Sigmoid colon (tissue), 7 donors: ENCODE data around the gene EPO. TPM values are rescaled to one million over a fixed set of nuclear protein-coding genes. Genes with fewer than 3 reads are reported as not detected.

Source experiments
- DNase-seq: peaks from one replicate; pipeline ENCODE4 v3.0.0-alpha.2; 2019
- H3K27ac ChIP-seq, 4 donors: fragments of 200-600 bp; sonication (generic); one replicate each; pipeline ENCODE4 v1.5.1; 2016 to 2019; ENCODE audit warnings: mild to moderate bottlenecking in 1 of 4
- H3K27me3 ChIP-seq, 3 donors: fragments of 200-600 bp; sonication (generic); one replicate each; pipeline ENCODE4 v1.5.1; 2019; ENCODE audit warnings: mild to moderate bottlenecking in 1 of 3
- H3K36me3 ChIP-seq, 4 donors: fragments of 200-600 bp; sonication (generic); one replicate each; pipeline ENCODE4 v1.5.1; 2016 to 2019
- H3K4me1 ChIP-seq, 4 donors: fragments of 200-600 bp; sonication (generic); one replicate each; pipeline ENCODE4 v1.5.1; 2017 to 2019
- H3K4me3 ChIP-seq, 4 donors: fragments of 200-600 bp; sonication (generic); one replicate each; pipeline ENCODE4 v1.5.1; 2017 to 2019; ENCODE audit warnings: mild to moderate bottlenecking in 2 of 4, moderate library complexity in 1 of 4
- H3K9me3 ChIP-seq, 4 donors: fragments of 200-600 bp in 3 of 4; sonication (generic) in 3 of 4; one replicate each; pipeline versions ENCODE4 v1.5.1 to v1.6.1; 2013 to 2019
- EP300 ChIP-seq, 4 donors: sonication (generic); formaldehyde crosslinking; IDR thresholded peaks; one replicate each; pipeline ENCODE4 v1.6.1; 2017; ENCODE audit warnings: antibody characterized with exemption in 4 of 4
- POLR2A ChIP-seq, 2 donors: fragments of 450-650 bp; IDR thresholded peaks; one replicate each; pipeline ENCODE4 v1.6.1; 2016; ENCODE audit warnings: antibody characterized with exemption in 2 of 2, mild to moderate bottlenecking in 2 of 2, moderate library complexity in 2 of 2
- POLR2AphosphoS5 ChIP-seq, 4 donors: sonication (generic); formaldehyde crosslinking; IDR thresholded peaks; one replicate each; pipeline ENCODE4 v1.6.1; 2017; ENCODE audit warnings: antibody characterized with exemption in 4 of 4
- WGBS, 2 donors: extraction: QIAGEN DNeasy Blood & Tissue Kit; methylation state at CpG; one replicate each; pipeline ENCODE4 v1.1.7; 2013; 5-methylcytosine and 5-hydroxymethylcytosine counted together
- intact Hi-C: fragments of 100-400 bp; cut with DNase I; formaldehyde crosslinking; loops from one replicate; pipeline ENCODE4 v1.15.1; 2023
- polyA plus RNA-seq, 3 donors: library from polyadenylated mRNA; stranded (reverse); fragments of 200-250 nt; gene quantifications; one replicate each; pipeline ENCODE4 v1.2.3, GENCODE V29; 2013
- total RNA-seq, 4 donors: library from RNA; depleted of rRNA; stranded (reverse); fragments of >200 nt; gene quantifications; one replicate each; pipeline ENCODE4 v1.1.0, GENCODE V29; 2016
- TF ChIP-seq, protein P1 (sequence below), 4 experiments: fragments of 450-650 bp in 3 of 4; fragments of 200-600 bp in 1 of 4; IDR thresholded peaks; one replicate each; pipeline ENCODE4 v1.5.1; 2016 to 2019; ENCODE audit warnings: antibody characterized with exemption in 4 of 4, mild to moderate bottlenecking in 3 of 4, moderate library complexity in 2 of 4
- donor health status: healthy with polysubstance abuse.
- donor health status: Bipolar disorder and iron deficiency.
- donor health status: healthy.

Gene EPO
- total and polyA plus RNA-seq, 7 donors, result not detected

GRCh38 chr7:100735730-100736129 is 15.5 kb downstream of the EPO start:
- no peak overlapping the region for H3K4me3 ChIP-seq
- 85% methylated on average over 7 of the region's 7 CpGs; no CpG with 5 or more reads in 1 of the 2 donors for WGBS, 2 donors
- H3K9me3 ChIP-seq, result no peaks in the 10 kb centered on the region
- DNase-seq, result no peak
- no peaks in the 10 kb centered on the region for H3K4me1 ChIP-seq
- H3K27me3 ChIP-seq, result no peaks in the 10 kb centered on the region
- H3K36me3 ChIP-seq, result no peaks in the 10 kb centered on the region
- intact Hi-C loops, result no loop called here
- H3K27ac ChIP-seq, result no peak overlapping the region
- TF ChIP-seq POLR2A (IDR thresholded peaks at IDR 0.05), result no peak

GRCh38 chr7:100736671-100737070 is 16.4 kb downstream of the EPO start:
- WGBS, 2 donors, result 79% methylated on average over 13 of the region's 13 CpGs; no CpG with 5 or more reads in 1 of the 2 donors
- Histone ChIP-seq H3K4me3 (no peak overlapping the region), H3K27me3 (no peaks in the 10 kb centered on the region), H3K4me1 (no peaks in the 10 kb centered on the region), H3K36me3 (no peaks in the 10 kb centered on the region), H3K27ac (no peak overlapping the region), H3K9me3 (no peaks in the 10 kb centered on the region)
- intact Hi-C loops, result no loop called here
- DNase-seq, result no peak
- TF ChIP-seq EP300 (IDR thresholded peaks at IDR 0.05), result no peak
- TF ChIP-seq, protein P1, sequence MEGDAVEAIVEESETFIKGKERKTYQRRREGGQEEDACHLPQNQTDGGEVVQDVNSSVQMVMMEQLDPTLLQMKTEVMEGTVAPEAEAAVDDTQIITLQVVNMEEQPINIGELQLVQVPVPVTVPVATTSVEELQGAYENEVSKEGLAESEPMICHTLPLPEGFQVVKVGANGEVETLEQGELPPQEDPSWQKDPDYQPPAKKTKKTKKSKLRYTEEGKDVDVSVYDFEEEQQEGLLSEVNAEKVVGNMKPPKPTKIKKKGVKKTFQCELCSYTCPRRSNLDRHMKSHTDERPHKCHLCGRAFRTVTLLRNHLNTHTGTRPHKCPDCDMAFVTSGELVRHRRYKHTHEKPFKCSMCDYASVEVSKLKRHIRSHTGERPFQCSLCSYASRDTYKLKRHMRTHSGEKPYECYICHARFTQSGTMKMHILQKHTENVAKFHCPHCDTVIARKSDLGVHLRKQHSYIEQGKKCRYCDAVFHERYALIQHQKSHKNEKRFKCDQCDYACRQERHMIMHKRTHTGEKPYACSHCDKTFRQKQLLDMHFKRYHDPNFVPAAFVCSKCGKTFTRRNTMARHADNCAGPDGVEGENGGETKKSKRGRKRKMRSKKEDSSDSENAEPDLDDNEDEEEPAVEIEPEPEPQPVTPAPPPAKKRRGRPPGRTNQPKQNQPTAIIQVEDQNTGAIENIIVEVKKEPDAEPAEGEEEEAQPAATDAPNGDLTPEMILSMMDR (IDR thresholded peaks at IDR 0.05), result no peak
- no peak for TF ChIP-seq POLR2A (IDR thresholded peaks at IDR 0.05)
- no peak for TF ChIP-seq POLR2AphosphoS5 (IDR thresholded peaks at IDR 0.05)

DNA sequence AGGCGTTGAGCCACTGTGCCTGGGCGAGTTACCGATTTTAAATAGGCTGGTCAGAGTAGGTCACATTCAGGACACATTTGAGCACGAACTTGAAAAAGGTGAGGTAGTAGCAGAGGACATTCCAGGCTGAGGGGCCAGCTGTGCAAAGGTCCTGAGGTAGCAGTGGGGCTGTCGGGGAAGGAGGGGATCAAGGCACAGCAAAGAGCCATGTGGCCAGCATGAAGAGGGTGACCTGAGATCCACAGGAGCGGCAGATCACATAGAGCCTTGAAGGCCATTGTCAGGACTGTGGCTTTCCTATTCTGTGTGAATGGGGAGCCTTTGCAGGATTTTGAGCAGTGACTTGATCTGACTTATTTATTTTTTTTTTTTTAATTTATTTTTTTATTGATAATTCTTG is 19.7 kb downstream of the EPO start:
- no peak for TF ChIP-seq POLR2A (IDR thresholded peaks at IDR 0.05)
- 92% methylated on average over 6 of the region's 6 CpGs; no CpG with 5 or more reads in 1 of the 2 donors for WGBS, 2 donors
- no peaks in the 10 kb centered on the region for H3K27me3 ChIP-seq
- DNase-seq, result no peak
- H3K36me3 ChIP-seq, result no peaks in the 10 kb centered on the region
- H3K4me1 ChIP-seq, result no peaks in the 10 kb centered on the region
- intact Hi-C loops, result no loop called here
- H3K4me3 ChIP-seq, result no peak overlapping the region
- no peak overlapping the region for H3K27ac ChIP-seq
- H3K9me3 ChIP-seq, result no peaks in the 10 kb centered on the region

DNA sequence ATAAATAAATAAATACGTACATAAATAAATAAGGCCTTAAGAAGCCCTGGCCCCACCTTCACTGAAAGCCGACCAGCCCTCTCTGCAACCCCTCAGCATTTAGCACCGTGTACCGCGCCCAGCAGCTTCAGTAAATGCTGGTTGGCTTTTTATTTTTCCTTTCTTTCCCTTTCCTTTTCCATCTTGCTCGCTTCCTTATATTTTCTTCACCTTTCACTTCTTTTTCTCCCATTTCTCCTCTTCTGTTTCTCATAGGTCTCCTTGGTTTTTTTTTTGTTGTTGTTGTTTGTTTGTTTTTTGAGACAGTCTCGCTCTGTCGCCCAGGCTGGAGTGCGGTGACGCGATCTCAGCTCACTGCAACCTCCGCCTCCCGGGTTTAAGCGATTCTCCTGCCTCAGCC is 24.3 kb downstream of the EPO start:
- no peaks in the 10 kb centered on the region for H3K4me1 ChIP-seq
- intact Hi-C loops, result no loop called here
- no peaks in the 10 kb centered on the region for H3K9me3 ChIP-seq
- peak overlapping the region in 2 of 4 donors; percentile 26 to 43 for H3K4me3 ChIP-seq
- TF ChIP-seq POLR2A (IDR thresholded peaks at IDR 0.05) (no peak), POLR2AphosphoS5 (IDR thresholded peaks at IDR 0.05) (no peak)
- TF ChIP-seq, protein P1 (IDR thresholded peaks at IDR 0.05), result no peak
- no peak for DNase-seq
- peaks cover 0 to 10% (median 0%) of the 10 kb centered on the region in 3 donors for H3K27me3 ChIP-seq
- H3K27ac ChIP-seq, result no peak overlapping the region
- no peaks in the 10 kb centered on the region for H3K36me3 ChIP-seq
- 81 to 92% methylated on average over 14 of the region's 14 CpGs for WGBS, 2 donors

DNA sequence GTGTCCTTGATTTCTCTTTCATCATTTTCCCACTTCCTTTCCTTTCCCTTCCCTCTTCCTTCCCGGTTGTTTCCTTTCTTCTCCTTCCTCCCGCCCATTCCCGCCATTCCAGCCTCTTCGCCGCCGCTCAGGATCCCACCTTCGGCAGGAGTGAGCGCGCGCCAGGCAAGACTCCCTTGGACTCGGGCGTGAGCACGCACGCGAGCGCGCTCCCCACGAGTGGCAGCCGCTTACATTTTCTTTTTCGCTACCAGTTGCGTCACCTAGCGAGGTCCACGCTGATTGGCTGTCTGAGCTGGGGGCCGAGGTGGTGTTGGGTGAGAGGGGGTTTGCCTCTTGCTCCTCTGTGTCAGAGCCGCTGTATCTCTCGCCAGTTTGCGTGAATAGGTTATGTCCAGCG is 24.9 kb downstream of the EPO start:
- WGBS, 2 donors, result 8 to 39% methylated on average over 28 of the region's 28 CpGs
- Histone ChIP-seq H3K27ac (no peak overlapping the region), H3K4me3 (peak overlapping the region in 3 of 4 donors; percentile 26 to 43 (median 32)), H3K36me3 (no peaks in the 10 kb centered on the region), H3K27me3 (peaks cover 0 to 12% (median 0%) of the 10 kb centered on the region in 3 donors), H3K9me3 (no peaks in the 10 kb centered on the region), H3K4me1 (no peaks in the 10 kb centered on the region)
- intact Hi-C loops, result no loop called here
- DNase-seq, result peak; percentile 75
- no peak for TF ChIP-seq POLR2AphosphoS5 (IDR thresholded peaks at IDR 0.05)
- TF ChIP-seq, protein P1 (IDR thresholded peaks at IDR 0.05), result no peak
- TF ChIP-seq POLR2A (IDR thresholded peaks at IDR 0.05), result no peak
- TF ChIP-seq EP300 (IDR thresholded peaks at IDR 0.05), result no peak

GRCh38 chr7:100752994-100753393 is 32.7 kb downstream of the EPO start:
- Histone ChIP-seq H3K27me3 (peaks cover 0 to 27% (median 0%) of the 10 kb centered on the region in 3 donors), H3K9me3 (no peaks in the 10 kb centered on the region), H3K36me3 (no peaks in the 10 kb centered on the region), H3K27ac (no peak overlapping the region), H3K4me3 (no peak overlapping the region), H3K4me1 (no peaks in the 10 kb centered on the region)
- intact Hi-C loops, result no loop called here
- WGBS, 2 donors, result 82 to 85% methylated on average over 5 of the region's 5 CpGs
- no peak for DNase-seq
- TF ChIP-seq EP300 (IDR thresholded peaks at IDR 0.05), result no peak
- TF ChIP-seq POLR2AphosphoS5 (IDR thresholded peaks at IDR 0.05), result no peak
- TF ChIP-seq, protein P1 (IDR thresholded peaks at IDR 0.05), result no peak
- TF ChIP-seq POLR2A (IDR thresholded peaks at IDR 0.05), result no peak
